Natural killer cell (primary cell): ENCODE measurements around the gene KREMEN1. TPM values are rescaled to one million over a fixed set of nuclear protein-coding genes. Genes with fewer than 3 reads are reported as not detected.

Experiments used
- ATAC-seq, 3 donors: fragments of 150-1000 bp in 2 of 3; fragments of 200-7000 bp in 1 of 3; cut with Tn5 transposase; 1 replicate in 1 of 3; 2 replicates in 2 of 3; pipeline ENCODE4 v1.10.0; 2021; ENCODE audit warnings: mild to moderate bottlenecking in 2 of 3, moderate library complexity in 2 of 3
- DNase-seq, 2 donors: peaks; one replicate each; pipeline versions ENCODE4 v3.0.0 to v3.0.0-alpha.2; 2013 to 2021; ENCODE audit warnings: mixed read lengths in 1 of 2
- H3K27ac ChIP-seq: one replicate; pipeline ENCODE4 v1.5.1; 2013; ENCODE audit warnings: mild to moderate bottlenecking, low read length
- H3K27me3 ChIP-seq: one replicate; pipeline ENCODE4 v1.6.1; 2013; ENCODE audit warnings: low read length; ENCODE audit not compliant: control insufficient read depth, insufficient read depth
- H3K36me3 ChIP-seq: one replicate; pipeline ENCODE4 v1.6.1; 2013; ENCODE audit warnings: low read length; ENCODE audit not compliant: control insufficient read depth, insufficient read depth
- H3K4me1 ChIP-seq: one replicate; pipeline ENCODE4 v1.6.1; 2013; ENCODE audit warnings: low read length; ENCODE audit not compliant: control insufficient read depth, insufficient read depth
- H3K4me3 ChIP-seq: one replicate; pipeline ENCODE4 v1.5.1; 2013; ENCODE audit warnings: low read length
- H3K9me3 ChIP-seq: one replicate; pipeline ENCODE4 v1.6.1; 2013; ENCODE audit warnings: low read length; ENCODE audit not compliant: control insufficient read depth, insufficient read depth
- H3K27ac Mint-ChIP-seq, 2 donors: one replicate each; pipeline ENCODE4 v1.8.0; 2022; ENCODE audit warnings: mild to moderate bottlenecking in 2 of 2, mixed read lengths in 2 of 2, moderate library complexity in 1 of 2
- H3K27me3 Mint-ChIP-seq, 2 donors: one replicate each; pipeline ENCODE4 v1.8.0; 2022; ENCODE audit warnings: low read depth in 2 of 2, mixed read lengths in 2 of 2
- H3K36me3 Mint-ChIP-seq: one replicate; pipeline ENCODE4 v1.8.0; 2022; ENCODE audit warnings: mixed read lengths
- H3K4me1 Mint-ChIP-seq, 2 donors: one replicate each; pipeline ENCODE4 v1.8.0; 2022; ENCODE audit warnings: mixed read lengths in 2 of 2
- H3K4me3 Mint-ChIP-seq: one replicate; pipeline ENCODE4 v1.8.0; 2022; ENCODE audit warnings: mild to moderate bottlenecking, moderate library complexity, mixed read lengths
- H3K9me3 Mint-ChIP-seq, 2 donors: one replicate each; pipeline ENCODE4 v1.8.0; 2022; ENCODE audit warnings: mixed read lengths in 2 of 2
- CTCF ChIP-seq: fragments of 200-600 bp; IDR thresholded peaks from one replicate; pipeline ENCODE4 v1.8.0; 2022; ENCODE audit warnings: antibody characterized with exemption
- WGBS: methylation state at CpG from one replicate; pipeline ENCODE4 v1.1.7; 2013; ENCODE audit warnings: missing lambda C conversion rate; ENCODE audit not compliant: insufficient coverage; 5-methylcytosine and 5-hydroxymethylcytosine counted together
- intact Hi-C: fragments of 100-400 bp; cut with micrococcal nuclease; formaldehyde crosslinking; loops from one replicate; pipeline ENCODE4 v1.14.2; 2022
- total RNA-seq, 4 donors: library from RNA; stranded (reverse); fragments of 120-200 nt in 1 of 4; gene quantifications; one replicate each; pipeline versions ENCODE4 v1.2.3 to v1.2.4, GENCODE V29; 2013 to 2022

Gene KREMEN1
- total RNA-seq, 3 donors from 2014 or later (not counting 1 experiment from before 2014, with no cell fraction given): 0.23 TPM; not detected in 2

- intact Hi-C loops: no loop called here
- Mint-ChIP-seq H3K36me3 (no peaks in the 10 kb centered on the region), H3K27me3 (peaks cover 0 to 16% of the 10 kb centered on the region in 2 donors), H3K9me3 (no peaks in the 10 kb centered on the region), H3K27ac (no peak overlapping the region), H3K4me3 (no peak overlapping the region), H3K4me1 (no peaks in the 10 kb centered on the region)
- Histone ChIP-seq H3K27me3 (no peaks in the 10 kb centered on the region), H3K4me3 (no peak overlapping the region), H3K27ac (no peak overlapping the region), H3K9me3 (no peaks in the 10 kb centered on the region), H3K4me1 (no peaks in the 10 kb centered on the region), H3K36me3 (no peaks in the 10 kb centered on the region)
- WGBS: 95% methylated on average over 24 of the region's 24 CpGs
- no peak for TF ChIP-seq CTCF
- ATAC-seq (no peak), DNase-seq (no peak)
Observed at GRCh38 chr22:29050457-29050856, 22.4 kb upstream of the KREMEN1 start.

GRCh38 chr22:29053048-29053702, 19.7 kb upstream of the KREMEN1 start:
- intact Hi-C loops: no loop called here
- 92% methylated on average over 8 of the region's 8 CpGs for WGBS
- Mint-ChIP-seq H3K4me3 (no peak overlapping the region), H3K4me1 (no peaks in the 10 kb centered on the region), H3K9me3 (no peaks in the 10 kb centered on the region), H3K27me3 (peaks cover 10 to 21% of the 10 kb centered on the region in 2 donors), H3K27ac (no peak overlapping the region), H3K36me3 (no peaks in the 10 kb centered on the region)
- no peak for DNase-seq
- TF ChIP-seq CTCF: no peak
- Histone ChIP-seq H3K4me3 (no peak overlapping the region), H3K27me3 (no peaks in the 10 kb centered on the region), H3K9me3 (no peaks in the 10 kb centered on the region), H3K27ac (no peak overlapping the region), H3K4me1 (no peaks in the 10 kb centered on the region), H3K36me3 (no peaks in the 10 kb centered on the region)
- ATAC-seq: no peak

- no peak for DNase-seq
- H3K27me3 Mint-ChIP-seq: peaks cover 17 to 28% of the 10 kb centered on the region in 2 donors
- Histone ChIP-seq H3K4me1 (no peaks in the 10 kb centered on the region), H3K36me3 (no peaks in the 10 kb centered on the region), H3K27me3 (no peaks in the 10 kb centered on the region), H3K4me3 (no peak overlapping the region), H3K9me3 (no peaks in the 10 kb centered on the region), H3K27ac (no peak overlapping the region)
- no peak overlapping the region for H3K4me3 Mint-ChIP-seq
- no peak overlapping the region for H3K27ac Mint-ChIP-seq
- no peak for TF ChIP-seq CTCF
- no peaks in the 10 kb centered on the region for H3K36me3 Mint-ChIP-seq
- no peaks in the 10 kb centered on the region for H3K4me1 Mint-ChIP-seq
- no peaks in the 10 kb centered on the region for H3K9me3 Mint-ChIP-seq
- intact Hi-C loops: no loop called here
- WGBS: 89% methylated on average over 10 of the region's 10 CpGs
- no peak for ATAC-seq
Observed at GRCh38 chr22:29054251-29054767, 18.5 kb upstream of the KREMEN1 start.
